ENCODE measurements around the gene TRABD. TPM values are rescaled to one million over a fixed set of nuclear protein-coding genes. Genes with fewer than 3 reads are reported as not detected.
"Not testable (repeated sequence)": the region's sequence is repeated elsewhere in the genome, so short reads cannot be mapped to it uniquely, and the experiment has no call there.

Gene TRABD
- polyA plus RNA-seq, 1 donor (not counting 4 experiments of a cell fraction or from before 2014, with no cell fraction given) = 22.7 TPM

- DNase-seq (ENCODE audit: low read depth, low spot score) (no peak), FAIRE-seq (no peak)
- no peaks in the 10 kb centered on the region for H3K27me3 ChIP-seq (ENCODE audit: control insufficient read depth, extremely low read depth, insufficient read depth, low read length)
- no peak overlapping the region for H3K27ac ChIP-seq (ENCODE audit: control insufficient read depth, insufficient read depth, low read length)
- H3K9me3 ChIP-seq (ENCODE audit: control insufficient read depth, low read depth, low read length) = no peaks in the 10 kb centered on the region
- H3K4me3 ChIP-seq (ENCODE audit: control insufficient read depth in 2 of 3, extremely low read depth in 1 of 3, insufficient read depth in 2 of 3, low read depth in 1 of 3, low read length in 3 of 3) = no peak overlapping the region
- no peak for TF ChIP-seq CTCF (optimal IDR thresholded peaks at IDR 0.05 in 1 of 3, IDR thresholded peaks at IDR 0.05 in 1 of 3, conservative IDR thresholded peaks at IDR 0.05 in 1 of 3; ENCODE audit: extremely low read depth in 1 of 3, insufficient read depth in 2 of 3, low read length in 3 of 3)
- no peak for TF ChIP-seq EZH2 (IDR thresholded peaks at IDR 0.05; ENCODE audit: low read length)
- dilution Hi-C loops (cut with MboI; ENCODE audit: extremely low pct_ligation_motif_present, low sequenced_read_pairs) = no loop called here
- peaks cover 3% of the 10 kb centered on the region for H4K20me1 ChIP-seq (ENCODE audit: control insufficient read depth, extremely low read depth, insufficient read depth, low read length)
- H3K36me3 ChIP-seq (ENCODE audit: control insufficient read depth in 2 of 2, extremely low read depth in 1 of 2, insufficient read depth in 2 of 2, low read length in 2 of 2) = peaks cover 15 to 21% of the 10 kb centered on the region in 2 experiments
- H2AFZ ChIP-seq (ENCODE audit: control insufficient read depth, low read length) = no peak overlapping the region
- no peak overlapping the region for H3K4me2 ChIP-seq (ENCODE audit: control insufficient read depth, extremely low read depth, insufficient read depth, low read depth, low read length)
- H3K79me2 ChIP-seq (ENCODE audit: control insufficient read depth, insufficient read depth, low read length) = peaks cover 17% of the 10 kb centered on the region
- peaks cover 10% of the 10 kb centered on the region for H3K4me1 ChIP-seq (ENCODE audit: control insufficient read depth, extremely low read depth, insufficient read depth, low read length)
- H3K9me1 ChIP-seq (ENCODE audit: control insufficient read depth, extremely low read depth, insufficient read depth, low read length) = peaks cover 2% of the 10 kb centered on the region
- no peak overlapping the region for H3K9ac ChIP-seq (ENCODE audit: control insufficient read depth, extremely low read depth, insufficient read depth, low read length)
Measured at GRCh38 chr22:50204571-50204970, 18.9 kb downstream of the TRABD start.

GRCh38 chr22:50204998-50205397, 19.3 kb downstream of the TRABD start:
- H3K27me3 ChIP-seq (ENCODE audit: control insufficient read depth, extremely low read depth, insufficient read depth, low read length); FAIRE-seq; H3K4me1 ChIP-seq (ENCODE audit: control insufficient read depth, extremely low read depth, insufficient read depth, low read length); H3K9me3 ChIP-seq (ENCODE audit: control insufficient read depth, low read depth, low read length); H3K4me3 ChIP-seq (ENCODE audit: control insufficient read depth in 2 of 3, extremely low read depth in 1 of 3, insufficient read depth in 2 of 3, low read depth in 1 of 3, low read length in 3 of 3); H4K20me1 ChIP-seq (ENCODE audit: control insufficient read depth, extremely low read depth, insufficient read depth, low read length); H3K4me2 ChIP-seq (ENCODE audit: control insufficient read depth, extremely low read depth, insufficient read depth, low read depth, low read length); H3K27ac ChIP-seq (ENCODE audit: control insufficient read depth, insufficient read depth, low read length); H3K9ac ChIP-seq (ENCODE audit: control insufficient read depth, extremely low read depth, insufficient read depth, low read length); H3K9me1 ChIP-seq (ENCODE audit: control insufficient read depth, extremely low read depth, insufficient read depth, low read length); H2AFZ ChIP-seq (ENCODE audit: control insufficient read depth, low read length); DNase-seq (ENCODE audit: low read depth, low spot score); dilution Hi-C loops (cut with MboI; ENCODE audit: extremely low pct_ligation_motif_present, low sequenced_read_pairs): not testable (repeated sequence)
- peaks cover 17% of the 10 kb centered on the region for H3K79me2 ChIP-seq (ENCODE audit: control insufficient read depth, insufficient read depth, low read length)
- peaks cover 16 to 21% of the 10 kb centered on the region in 2 experiments for H3K36me3 ChIP-seq (ENCODE audit: control insufficient read depth in 2 of 2, extremely low read depth in 1 of 2, insufficient read depth in 2 of 2, low read length in 2 of 2)

All from keratinocyte (primary cell).